NT2/D1 (cell line): ENCODE data around the gene GJC2.

ENCODE experiments used
- SUZ12 ChIP-seq: IDR thresholded peaks from 2 replicates; pipeline ENCODE4 v1.6.1; 2011; ENCODE audit not compliant: insufficient read length, insufficient read depth; ENCODE audit errors: extremely low read depth
- YY1 ChIP-seq: IDR thresholded peaks from 2 replicates; pipeline ENCODE4 v1.6.1; 2011; ENCODE audit not compliant: insufficient read length, insufficient read depth

GRCh38 chr1:228163007-228163753 lies 13.4 kb downstream of the GJC2 start:
- TF ChIP-seq YY1 (no peak), SUZ12 (no peak)
